ENCODE data around the gene MCM6.

DNA sequence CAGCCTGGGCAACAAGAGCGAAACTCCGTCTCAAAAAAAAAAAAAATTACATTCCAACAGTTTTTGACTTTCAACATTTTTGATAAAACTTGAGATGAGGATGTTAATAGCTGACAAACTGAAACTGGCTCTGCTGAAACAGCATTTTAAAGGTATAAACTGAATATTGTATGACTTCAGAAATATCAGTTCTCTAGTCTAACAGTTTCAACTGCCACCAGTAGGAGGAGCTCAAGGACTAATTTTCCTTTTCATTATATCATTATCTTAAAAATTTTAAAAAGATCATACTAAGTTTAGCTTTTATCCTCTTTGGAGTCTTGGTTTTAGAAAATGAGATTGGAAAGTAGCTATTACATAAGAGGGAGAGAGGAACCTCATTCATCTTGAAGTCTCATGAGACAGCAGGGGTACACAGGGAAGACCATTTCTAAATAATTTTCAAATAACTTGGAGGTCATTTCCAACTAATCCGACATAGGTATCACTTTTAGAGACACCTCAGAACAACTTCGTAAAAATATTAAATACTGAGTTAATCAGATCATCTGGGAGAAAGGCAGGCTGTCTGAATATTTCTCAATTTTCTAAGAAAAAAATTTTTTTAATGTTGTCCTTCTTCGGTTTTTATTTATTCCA is 37.6 kb upstream of the MCM6 start:
- no peak for TF ChIP-seq EZH2 (IDR thresholded peaks at IDR 0.05; ENCODE audit: borderline replicate concordance, insufficient read depth, low read length, poor library complexity, severe bottlenecking)
- TF ChIP-seq, protein P1, sequence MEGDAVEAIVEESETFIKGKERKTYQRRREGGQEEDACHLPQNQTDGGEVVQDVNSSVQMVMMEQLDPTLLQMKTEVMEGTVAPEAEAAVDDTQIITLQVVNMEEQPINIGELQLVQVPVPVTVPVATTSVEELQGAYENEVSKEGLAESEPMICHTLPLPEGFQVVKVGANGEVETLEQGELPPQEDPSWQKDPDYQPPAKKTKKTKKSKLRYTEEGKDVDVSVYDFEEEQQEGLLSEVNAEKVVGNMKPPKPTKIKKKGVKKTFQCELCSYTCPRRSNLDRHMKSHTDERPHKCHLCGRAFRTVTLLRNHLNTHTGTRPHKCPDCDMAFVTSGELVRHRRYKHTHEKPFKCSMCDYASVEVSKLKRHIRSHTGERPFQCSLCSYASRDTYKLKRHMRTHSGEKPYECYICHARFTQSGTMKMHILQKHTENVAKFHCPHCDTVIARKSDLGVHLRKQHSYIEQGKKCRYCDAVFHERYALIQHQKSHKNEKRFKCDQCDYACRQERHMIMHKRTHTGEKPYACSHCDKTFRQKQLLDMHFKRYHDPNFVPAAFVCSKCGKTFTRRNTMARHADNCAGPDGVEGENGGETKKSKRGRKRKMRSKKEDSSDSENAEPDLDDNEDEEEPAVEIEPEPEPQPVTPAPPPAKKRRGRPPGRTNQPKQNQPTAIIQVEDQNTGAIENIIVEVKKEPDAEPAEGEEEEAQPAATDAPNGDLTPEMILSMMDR (IDR thresholded peaks at IDR 0.05; ENCODE audit: poor library complexity, severe bottlenecking): peak; percentile 81
- peak; percentile 83 for TF ChIP-seq RAD21 (conservative IDR thresholded peaks at IDR 0.05)
- TF ChIP-seq EP300 (conservative IDR thresholded peaks at IDR 0.05; ENCODE audit: poor library complexity, severe bottlenecking): no peak
- no peak for TF ChIP-seq POLR2AphosphoS5 (IDR thresholded peaks at IDR 0.05)
- TF ChIP-seq TAF1 (IDR thresholded peaks at IDR 0.05; ENCODE audit: low read depth): no peak
- TF ChIP-seq, protein P2, sequence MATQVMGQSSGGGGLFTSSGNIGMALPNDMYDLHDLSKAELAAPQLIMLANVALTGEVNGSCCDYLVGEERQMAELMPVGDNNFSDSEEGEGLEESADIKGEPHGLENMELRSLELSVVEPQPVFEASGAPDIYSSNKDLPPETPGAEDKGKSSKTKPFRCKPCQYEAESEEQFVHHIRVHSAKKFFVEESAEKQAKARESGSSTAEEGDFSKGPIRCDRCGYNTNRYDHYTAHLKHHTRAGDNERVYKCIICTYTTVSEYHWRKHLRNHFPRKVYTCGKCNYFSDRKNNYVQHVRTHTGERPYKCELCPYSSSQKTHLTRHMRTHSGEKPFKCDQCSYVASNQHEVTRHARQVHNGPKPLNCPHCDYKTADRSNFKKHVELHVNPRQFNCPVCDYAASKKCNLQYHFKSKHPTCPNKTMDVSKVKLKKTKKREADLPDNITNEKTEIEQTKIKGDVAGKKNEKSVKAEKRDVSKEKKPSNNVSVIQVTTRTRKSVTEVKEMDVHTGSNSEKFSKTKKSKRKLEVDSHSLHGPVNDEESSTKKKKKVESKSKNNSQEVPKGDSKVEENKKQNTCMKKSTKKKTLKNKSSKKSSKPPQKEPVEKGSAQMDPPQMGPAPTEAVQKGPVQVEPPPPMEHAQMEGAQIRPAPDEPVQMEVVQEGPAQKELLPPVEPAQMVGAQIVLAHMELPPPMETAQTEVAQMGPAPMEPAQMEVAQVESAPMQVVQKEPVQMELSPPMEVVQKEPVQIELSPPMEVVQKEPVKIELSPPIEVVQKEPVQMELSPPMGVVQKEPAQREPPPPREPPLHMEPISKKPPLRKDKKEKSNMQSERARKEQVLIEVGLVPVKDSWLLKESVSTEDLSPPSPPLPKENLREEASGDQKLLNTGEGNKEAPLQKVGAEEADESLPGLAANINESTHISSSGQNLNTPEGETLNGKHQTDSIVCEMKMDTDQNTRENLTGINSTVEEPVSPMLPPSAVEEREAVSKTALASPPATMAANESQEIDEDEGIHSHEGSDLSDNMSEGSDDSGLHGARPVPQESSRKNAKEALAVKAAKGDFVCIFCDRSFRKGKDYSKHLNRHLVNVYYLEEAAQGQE (IDR thresholded peaks at IDR 0.05; ENCODE audit: borderline replicate concordance): no peak
